Stomach (tissue), 4 donors: ENCODE measurements around the gene B4GALT5.

Source experiments
- POLR2A ChIP-seq, 4 donors: fragments of 450-650 bp; IDR thresholded peaks; one replicate each; pipeline ENCODE4 v1.6.1; 2016; ENCODE audit warnings: antibody characterized with exemption in 4 of 4, control low read depth in 2 of 4, mild to moderate bottlenecking in 1 of 4, moderate library complexity in 1 of 4
- TF ChIP-seq, protein P1 (sequence below), 7 experiments: fragments of 450-650 bp in 4 of 7; fragments of 200-600 bp in 3 of 7; sonication (generic) in 3 of 7; IDR thresholded peaks; one replicate each; pipeline ENCODE4 v1.5.1; 2016 to 2019; ENCODE audit warnings: antibody characterized with exemption in 7 of 7, control low read depth in 2 of 7, mild to moderate bottlenecking in 1 of 7

DNA sequence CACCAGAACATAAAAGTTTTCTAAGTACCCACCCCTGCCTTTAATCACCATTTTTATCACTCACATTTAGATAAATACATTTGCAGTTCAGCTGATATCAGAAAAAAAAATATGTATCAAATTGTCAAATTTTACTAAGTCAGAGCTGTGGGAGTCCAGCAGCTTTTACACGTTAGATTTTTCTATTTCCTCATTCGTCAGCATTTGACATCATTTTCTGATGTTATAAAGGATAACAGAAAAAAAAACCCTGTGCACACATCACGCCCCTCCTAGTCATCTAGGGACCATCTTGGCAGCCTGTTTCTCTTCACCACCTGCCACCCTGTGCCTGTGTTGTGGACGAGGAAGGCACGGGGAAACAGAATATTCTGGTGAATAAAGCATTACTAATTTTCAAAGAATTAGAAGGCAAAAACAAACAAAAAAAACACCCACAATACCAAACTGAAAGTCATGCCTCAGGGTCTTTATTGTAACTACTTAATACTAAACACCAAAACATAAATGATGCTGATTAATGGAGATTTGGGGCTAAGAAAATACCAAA is 12.4 kb downstream of the B4GALT5 start:
- TF ChIP-seq POLR2A (IDR thresholded peaks at IDR 0.05) = no peak
- TF ChIP-seq, protein P1, sequence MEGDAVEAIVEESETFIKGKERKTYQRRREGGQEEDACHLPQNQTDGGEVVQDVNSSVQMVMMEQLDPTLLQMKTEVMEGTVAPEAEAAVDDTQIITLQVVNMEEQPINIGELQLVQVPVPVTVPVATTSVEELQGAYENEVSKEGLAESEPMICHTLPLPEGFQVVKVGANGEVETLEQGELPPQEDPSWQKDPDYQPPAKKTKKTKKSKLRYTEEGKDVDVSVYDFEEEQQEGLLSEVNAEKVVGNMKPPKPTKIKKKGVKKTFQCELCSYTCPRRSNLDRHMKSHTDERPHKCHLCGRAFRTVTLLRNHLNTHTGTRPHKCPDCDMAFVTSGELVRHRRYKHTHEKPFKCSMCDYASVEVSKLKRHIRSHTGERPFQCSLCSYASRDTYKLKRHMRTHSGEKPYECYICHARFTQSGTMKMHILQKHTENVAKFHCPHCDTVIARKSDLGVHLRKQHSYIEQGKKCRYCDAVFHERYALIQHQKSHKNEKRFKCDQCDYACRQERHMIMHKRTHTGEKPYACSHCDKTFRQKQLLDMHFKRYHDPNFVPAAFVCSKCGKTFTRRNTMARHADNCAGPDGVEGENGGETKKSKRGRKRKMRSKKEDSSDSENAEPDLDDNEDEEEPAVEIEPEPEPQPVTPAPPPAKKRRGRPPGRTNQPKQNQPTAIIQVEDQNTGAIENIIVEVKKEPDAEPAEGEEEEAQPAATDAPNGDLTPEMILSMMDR (IDR thresholded peaks at IDR 0.05) = no peak
